GM19099 (cell line): ENCODE results near the gene CD40.

Experiments
- POLR2A ChIP-seq: IDR thresholded peaks from 3 replicates; pipeline ENCODE4 v1.6.1; 2011; ENCODE audit warnings: low read depth; ENCODE audit not compliant: insufficient read length; ENCODE audit errors: extremely low read depth

Gene CD40

GRCh38 chr20:46150943-46151342 lies 32.8 kb downstream of the CD40 start:
- no peak for TF ChIP-seq POLR2A

- TF ChIP-seq POLR2A: no peak
Measured at GRCh38 chr20:46151936-46152335, 33.8 kb downstream of the CD40 start.

GRCh38 chr20:46152824-46153586 lies 34.9 kb downstream of the CD40 start:
- TF ChIP-seq POLR2A: no peak

- no peak for TF ChIP-seq POLR2A
Measured at GRCh38 chr20:46154305-46154704, 36.2 kb downstream of the CD40 start.

GRCh38 chr20:46154796-46155195 lies 36.7 kb downstream of the CD40 start:
- TF ChIP-seq POLR2A: no peak

- TF ChIP-seq POLR2A: no peak
Measured at GRCh38 chr20:46156065-46156464, 38.0 kb downstream of the CD40 start.

GRCh38 chr20:46157076-46157592 lies 39.0 kb downstream of the CD40 start:
- TF ChIP-seq POLR2A: no peak

- TF ChIP-seq POLR2A: no peak
Measured at GRCh38 chr20:46157625-46158024, 39.5 kb downstream of the CD40 start.

- TF ChIP-seq POLR2A: no peak
Measured at GRCh38 chr20:46158476-46158987, 40.4 kb downstream of the CD40 start.

GRCh38 chr20:46159101-46159897 lies 41.2 kb downstream of the CD40 start:
- no peak for TF ChIP-seq POLR2A

GRCh38 chr20:46160661-46161060 lies 42.5 kb downstream of the CD40 start:
- TF ChIP-seq POLR2A: no peak

- no peak for TF ChIP-seq POLR2A
Measured at GRCh38 chr20:46161921-46162320, 43.8 kb downstream of the CD40 start.

- no peak for TF ChIP-seq POLR2A
Measured at GRCh38 chr20:46164254-46164653, 46.1 kb downstream of the CD40 start.

- TF ChIP-seq POLR2A: no peak
Measured at GRCh38 chr20:46167080-46167479, 49.0 kb downstream of the CD40 start.

- no peak for TF ChIP-seq POLR2A
Measured at GRCh38 chr20:46168438-46168837, 50.3 kb downstream of the CD40 start.
